ENCODE measurements around the gene RRP1. TPM values are rescaled to one million over a fixed set of nuclear protein-coding genes. Genes with fewer than 3 reads are reported as not detected.
A peak's percentile ranks its signal among the peaks of the same experiment; 100 is the strongest.

RRP1 gene
- total and polyA plus RNA-seq, 9 of the 15 experiments (the other 6 are each of a cell fraction or from before 2014, with no cell fraction given): 0.89 to 105 (median 51.6) TPM

DNA sequence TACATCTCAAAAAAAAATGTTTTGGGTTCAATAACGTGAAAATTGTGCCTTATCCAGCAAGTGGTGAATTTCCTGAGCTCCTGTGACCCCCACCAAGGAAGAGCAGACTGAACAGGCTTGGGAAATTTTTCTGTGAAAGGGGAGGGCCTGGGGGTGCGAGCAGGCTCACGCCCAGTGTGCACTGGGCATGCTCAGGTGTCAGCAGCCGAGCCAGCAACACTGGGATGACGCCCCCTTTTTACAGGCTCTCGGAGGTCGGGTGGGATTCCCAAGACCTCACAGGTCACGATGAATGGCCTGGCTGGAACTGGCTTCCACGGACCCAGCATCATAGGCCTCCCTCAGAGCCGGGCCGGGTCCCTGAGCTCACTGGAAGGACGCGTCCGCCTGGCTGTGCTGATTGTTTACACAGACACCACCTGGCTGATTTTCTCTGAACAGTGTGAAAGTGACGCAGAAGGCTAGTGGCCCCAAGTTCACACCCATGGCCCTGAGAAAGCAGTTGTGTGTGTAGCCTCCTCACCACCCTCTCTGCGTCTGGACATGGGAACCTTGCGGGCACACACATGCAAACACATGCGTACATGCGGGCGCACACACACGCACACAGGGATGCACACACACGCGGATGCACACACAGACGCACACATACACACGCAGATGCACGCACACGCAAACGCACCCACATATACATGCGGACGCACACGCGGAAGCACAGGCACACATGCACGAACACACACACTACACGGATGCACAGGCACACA lies 22.5 kb upstream of the RRP1 start (continued):
- TF ChIP-seq KDM1A (IDR thresholded peaks at IDR 0.05): peak in 1 of 2 experiments; percentile 91; a peak in 2 of 4 replicates
- TF ChIP-seq NRF1 (conservative IDR thresholded peaks at IDR 0.05 in 1 of 2, IDR thresholded peaks at IDR 0.05 in 1 of 2): peak; percentile 81
- TF ChIP-seq, protein P1, sequence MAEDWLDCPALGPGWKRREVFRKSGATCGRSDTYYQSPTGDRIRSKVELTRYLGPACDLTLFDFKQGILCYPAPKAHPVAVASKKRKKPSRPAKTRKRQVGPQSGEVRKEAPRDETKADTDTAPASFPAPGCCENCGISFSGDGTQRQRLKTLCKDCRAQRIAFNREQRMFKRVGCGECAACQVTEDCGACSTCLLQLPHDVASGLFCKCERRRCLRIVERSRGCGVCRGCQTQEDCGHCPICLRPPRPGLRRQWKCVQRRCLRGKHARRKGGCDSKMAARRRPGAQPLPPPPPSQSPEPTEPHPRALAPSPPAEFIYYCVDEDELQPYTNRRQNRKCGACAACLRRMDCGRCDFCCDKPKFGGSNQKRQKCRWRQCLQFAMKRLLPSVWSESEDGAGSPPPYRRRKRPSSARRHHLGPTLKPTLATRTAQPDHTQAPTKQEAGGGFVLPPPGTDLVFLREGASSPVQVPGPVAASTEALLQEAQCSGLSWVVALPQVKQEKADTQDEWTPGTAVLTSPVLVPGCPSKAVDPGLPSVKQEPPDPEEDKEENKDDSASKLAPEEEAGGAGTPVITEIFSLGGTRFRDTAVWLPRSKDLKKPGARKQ (CRISPR knock-in tag; IDR thresholded peaks at IDR 0.05): peak; percentile 70; the same call in 1 of the 2 replicates
- peak; percentile 86 for TF ChIP-seq HDGF (IDR thresholded peaks at IDR 0.05)
- 0 out of 2 replicates have a peak, but pooled peaks have one; percentile 8 for TF ChIP-seq MTA2 (IDR thresholded peaks at IDR 0.05; ENCODE audit: low read depth)
- TF ChIP-seq, protein P2, sequence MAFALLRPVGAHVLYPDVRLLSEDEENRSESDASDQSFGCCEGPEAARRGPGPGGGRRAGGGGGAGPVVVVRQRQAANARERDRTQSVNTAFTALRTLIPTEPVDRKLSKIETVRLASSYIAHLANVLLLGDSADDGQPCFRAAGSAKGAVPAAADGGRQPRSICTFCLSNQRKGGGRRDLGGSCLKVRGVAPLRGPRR (CRISPR knock-in tag; IDR thresholded peaks at IDR 0.05): no peak
- TF ChIP-seq HDAC1 (IDR thresholded peaks at IDR 0.05): peak in 1 of 2 experiments; percentile 25; a peak in 1 of 4 replicates
- peak; percentile 25 for TF ChIP-seq POLR2B (IDR thresholded peaks at IDR 0.05; ENCODE audit: low read depth, partially characterized antibody)
- TF ChIP-seq, protein P3, sequence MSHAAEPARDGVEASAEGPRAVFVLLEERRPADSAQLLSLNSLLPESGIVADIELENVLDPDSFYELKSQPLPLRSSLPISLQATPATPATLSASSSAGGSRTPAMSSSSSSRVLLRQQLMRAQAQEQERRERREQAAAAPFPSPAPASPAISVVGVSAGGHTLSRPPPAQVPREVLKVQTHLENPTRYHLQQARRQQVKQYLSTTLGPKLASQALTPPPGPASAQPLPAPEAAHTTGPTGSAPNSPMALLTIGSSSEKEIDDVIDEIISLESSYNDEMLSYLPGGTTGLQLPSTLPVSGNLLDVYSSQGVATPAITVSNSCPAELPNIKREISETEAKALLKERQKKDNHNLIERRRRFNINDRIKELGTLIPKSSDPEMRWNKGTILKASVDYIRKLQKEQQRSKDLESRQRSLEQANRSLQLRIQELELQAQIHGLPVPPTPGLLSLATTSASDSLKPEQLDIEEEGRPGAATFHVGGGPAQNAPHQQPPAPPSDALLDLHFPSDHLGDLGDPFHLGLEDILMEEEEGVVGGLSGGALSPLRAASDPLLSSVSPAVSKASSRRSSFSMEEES (CRISPR knock-in tag; IDR thresholded peaks at IDR 0.05): no peak
- TF ChIP-seq MBD2 (IDR thresholded peaks at IDR 0.05; ENCODE audit: borderline replicate concordance, low read depth): peak; percentile 17; the same call in 1 of the 2 replicates
- TF ChIP-seq CEBPG (CRISPR knock-in tag; IDR thresholded peaks at IDR 0.05): 0 out of 2 replicates have a peak, but pooled peaks have one; percentile 30
- TF ChIP-seq CEBPG (tag; conservative IDR thresholded peaks at IDR 0.05 in 1 of 2, IDR thresholded peaks at IDR 0.05 in 1 of 2): no peak
- 0 out of 2 replicates have a peak, but pooled peaks have one; percentile 36 for TF ChIP-seq ARID2 (IDR thresholded peaks at IDR 0.05)
- TF ChIP-seq, protein P4, sequence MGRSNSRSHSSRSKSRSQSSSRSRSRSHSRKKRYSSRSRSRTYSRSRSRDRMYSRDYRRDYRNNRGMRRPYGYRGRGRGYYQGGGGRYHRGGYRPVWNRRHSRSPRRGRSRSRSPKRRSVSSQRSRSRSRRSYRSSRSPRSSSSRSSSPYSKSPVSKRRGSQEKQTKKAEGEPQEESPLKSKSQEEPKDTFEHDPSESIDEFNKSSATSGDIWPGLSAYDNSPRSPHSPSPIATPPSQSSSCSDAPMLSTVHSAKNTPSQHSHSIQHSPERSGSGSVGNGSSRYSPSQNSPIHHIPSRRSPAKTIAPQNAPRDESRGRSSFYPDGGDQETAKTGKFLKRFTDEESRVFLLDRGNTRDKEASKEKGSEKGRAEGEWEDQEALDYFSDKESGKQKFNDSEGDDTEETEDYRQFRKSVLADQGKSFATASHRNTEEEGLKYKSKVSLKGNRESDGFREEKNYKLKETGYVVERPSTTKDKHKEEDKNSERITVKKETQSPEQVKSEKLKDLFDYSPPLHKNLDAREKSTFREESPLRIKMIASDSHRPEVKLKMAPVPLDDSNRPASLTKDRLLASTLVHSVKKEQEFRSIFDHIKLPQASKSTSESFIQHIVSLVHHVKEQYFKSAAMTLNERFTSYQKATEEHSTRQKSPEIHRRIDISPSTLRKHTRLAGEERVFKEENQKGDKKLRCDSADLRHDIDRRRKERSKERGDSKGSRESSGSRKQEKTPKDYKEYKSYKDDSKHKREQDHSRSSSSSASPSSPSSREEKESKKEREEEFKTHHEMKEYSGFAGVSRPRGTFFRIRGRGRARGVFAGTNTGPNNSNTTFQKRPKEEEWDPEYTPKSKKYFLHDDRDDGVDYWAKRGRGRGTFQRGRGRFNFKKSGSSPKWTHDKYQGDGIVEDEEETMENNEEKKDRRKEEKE (IDR thresholded peaks at IDR 0.05; ENCODE audit: borderline replicate concordance in 1 of 2, control insufficient read depth in 1 of 2, low read depth in 2 of 2, low read length in 1 of 2): no peak
- TF ChIP-seq BDP1 (IDR thresholded peaks at IDR 0.05; ENCODE audit: insufficient read depth, insufficient read length): no peak
- TF ChIP-seq DDX20 (tag; IDR thresholded peaks at IDR 0.05; ENCODE audit: low read depth): no peak
- TF ChIP-seq PHF21A (IDR thresholded peaks at IDR 0.05; ENCODE audit: borderline replicate concordance, low read depth): no peak
- TF ChIP-seq, protein P5, sequence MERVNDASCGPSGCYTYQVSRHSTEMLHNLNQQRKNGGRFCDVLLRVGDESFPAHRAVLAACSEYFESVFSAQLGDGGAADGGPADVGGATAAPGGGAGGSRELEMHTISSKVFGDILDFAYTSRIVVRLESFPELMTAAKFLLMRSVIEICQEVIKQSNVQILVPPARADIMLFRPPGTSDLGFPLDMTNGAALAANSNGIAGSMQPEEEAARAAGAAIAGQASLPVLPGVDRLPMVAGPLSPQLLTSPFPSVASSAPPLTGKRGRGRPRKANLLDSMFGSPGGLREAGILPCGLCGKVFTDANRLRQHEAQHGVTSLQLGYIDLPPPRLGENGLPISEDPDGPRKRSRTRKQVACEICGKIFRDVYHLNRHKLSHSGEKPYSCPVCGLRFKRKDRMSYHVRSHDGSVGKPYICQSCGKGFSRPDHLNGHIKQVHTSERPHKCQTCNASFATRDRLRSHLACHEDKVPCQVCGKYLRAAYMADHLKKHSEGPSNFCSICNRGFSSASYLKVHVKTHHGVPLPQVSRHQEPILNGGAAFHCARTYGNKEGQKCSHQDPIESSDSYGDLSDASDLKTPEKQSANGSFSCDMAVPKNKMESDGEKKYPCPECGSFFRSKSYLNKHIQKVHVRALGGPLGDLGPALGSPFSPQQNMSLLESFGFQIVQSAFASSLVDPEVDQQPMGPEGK (CRISPR knock-in tag; IDR thresholded peaks at IDR 0.05; ENCODE audit: borderline replicate concordance): 0 out of 2 replicates have a peak, but pooled peaks have one; percentile 14

Measured in K562 (cell line).